Bronchus fibroblast of lung (primary cell): ENCODE measurements around the gene NUDT4. TPM values are rescaled to one million over a fixed set of nuclear protein-coding genes. Genes with fewer than 3 reads are reported as not detected.

Experiments used
- total RNA-seq: library from RNA; depleted of rRNA; stranded (reverse); fragments of >200 nt; gene quantifications from 2 replicates; pipeline ENCODE4 v1.2.3, GENCODE V29; 2015

The NUDT4 gene
- total RNA-seq = 40.1 and 52.1 TPM in 2 replicates

DNA sequence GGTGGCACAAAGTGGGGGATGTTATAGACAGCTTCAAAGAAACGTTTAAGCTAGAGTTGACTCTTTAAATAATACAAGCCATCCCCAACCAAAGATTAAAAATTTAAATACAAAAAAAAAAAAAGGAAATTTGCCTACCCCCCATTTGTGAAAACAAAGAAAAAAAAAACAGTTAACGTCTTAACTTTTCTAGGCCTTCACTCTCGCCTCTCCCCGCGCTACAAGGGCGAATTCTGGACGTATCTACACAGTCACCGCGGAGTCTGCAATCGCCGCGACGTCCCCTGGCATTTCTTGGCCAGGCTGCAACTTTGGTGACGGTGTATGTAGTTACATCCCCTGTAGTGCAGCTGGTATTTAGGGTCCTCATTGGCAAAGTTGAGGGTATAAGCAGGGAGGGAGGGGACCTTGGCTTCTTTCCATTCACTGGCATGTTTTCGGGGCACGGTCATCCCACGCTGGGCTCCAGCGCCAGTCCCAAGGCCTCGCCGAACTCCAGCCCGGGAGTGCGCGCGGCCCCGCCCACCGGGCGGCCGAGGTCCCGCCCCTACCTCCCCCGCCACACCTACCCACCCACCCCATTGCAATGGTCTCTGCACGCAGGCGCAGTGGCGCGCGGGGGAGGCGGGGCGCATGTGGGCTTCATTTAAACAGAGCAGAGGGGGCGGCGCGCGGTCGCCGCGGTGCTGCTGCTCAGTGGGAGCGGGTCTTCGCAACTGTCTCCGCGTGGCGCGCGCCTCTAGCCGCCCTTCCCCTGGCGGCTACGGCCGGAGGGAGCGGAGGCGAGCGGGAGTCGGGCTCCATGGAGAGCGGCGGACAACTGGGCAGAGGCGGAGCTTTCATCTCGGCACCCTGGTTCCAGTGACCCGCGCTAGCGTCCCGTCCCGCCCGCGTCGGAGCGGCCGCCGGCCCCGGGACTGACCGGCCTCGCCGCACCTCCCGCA is at the start of gene NUDT4:
Gene NUDT4 (plus strand): TSS at position 674 of the 944 bp plus-strand sequence. CDS start 398 bp downstream, outside the sequence.

DNA sequence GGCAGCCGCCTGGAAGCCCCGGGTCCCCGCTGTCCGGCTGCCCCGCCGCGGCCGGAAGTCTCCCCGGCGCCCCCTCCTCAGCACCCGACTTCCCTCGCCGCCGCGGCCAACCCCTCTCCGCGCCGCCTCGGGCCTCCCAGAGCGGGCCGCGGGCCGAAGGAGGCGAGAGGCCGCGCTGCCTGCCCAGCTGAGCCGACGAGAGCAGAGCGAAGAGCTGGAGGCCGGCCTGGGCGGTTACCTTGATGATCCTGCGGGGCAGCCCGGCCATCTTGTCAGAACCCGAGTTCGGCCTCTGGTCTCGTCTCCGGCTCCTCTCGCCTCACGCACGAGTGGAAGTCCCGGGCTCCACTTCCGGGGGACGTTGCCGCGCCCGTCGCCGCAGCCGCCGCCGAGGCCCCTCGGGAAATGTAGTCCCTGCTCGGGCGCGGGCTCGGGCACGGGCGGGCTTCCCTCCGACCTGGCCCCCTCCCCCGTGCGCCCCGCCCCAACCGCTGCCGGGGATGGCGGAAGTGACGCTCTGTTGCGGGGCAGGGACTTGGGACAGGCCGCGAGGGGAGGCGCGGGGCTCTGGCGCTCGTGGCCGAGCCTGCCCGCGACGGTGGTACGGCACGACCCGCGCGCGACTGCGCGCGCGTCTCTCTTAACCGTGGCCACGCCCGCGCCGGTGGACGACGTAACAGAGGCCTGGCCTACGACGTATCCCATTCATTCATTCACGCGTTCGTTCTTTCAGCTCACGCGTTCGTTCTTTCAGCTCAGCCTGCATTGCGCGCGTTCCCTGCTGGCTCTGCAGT is 64.1 kb downstream of the NUDT4 start, which contains the start of gene UBE2N:
Gene UBE2N (minus strand): TSS at position 331 of the 794 bp plus-strand sequence. CDS start 63 bp downstream, at position 268.

Other genes starting within 250 kb of the NUDT4 start
- gene UBE2N, start 64.0 kb downstream of the NUDT4 start, total RNA-seq = 75.2 and 78.7 TPM in 2 replicates
- gene MRPL42, start 89.6 kb downstream of the NUDT4 start, total RNA-seq = 68.8 and 78.2 TPM in 2 replicates
- 63.2 and 72.0 TPM in 2 replicates for gene SOCS2, start 194.8 kb downstream of the NUDT4 start, total RNA-seq